Endodermal cell (in vitro differentiated cells): Measurements from ENCODE around the gene FGF22. TPM values are rescaled to one million over a fixed set of nuclear protein-coding genes. Genes with fewer than 3 reads are reported as not detected.

Source experiments
- DNase-seq: peaks from one replicate; pipeline ENCODE4 v3.0.0-alpha.2; 2017
- H3K27ac ChIP-seq: 2 replicates; pipeline ENCODE4 v1.5.1; 2013; ENCODE audit warnings: mild to moderate bottlenecking, low read depth, low read length, moderate library complexity
- H3K27me3 ChIP-seq: 2 replicates; pipeline ENCODE4 v1.6.1; 2013; ENCODE audit warnings: mild to moderate bottlenecking, low read length, moderate library complexity; ENCODE audit not compliant: insufficient read depth, control insufficient read depth, poor library complexity, severe bottlenecking
- H3K36me3 ChIP-seq: 2 replicates; pipeline ENCODE4 v1.7.0; 2013; ENCODE audit warnings: mild to moderate bottlenecking, low read length, moderate library complexity; ENCODE audit not compliant: control insufficient read depth, insufficient read depth
- H3K4me1 ChIP-seq: one replicate; pipeline ENCODE4 v1.7.0; 2013; ENCODE audit warnings: low read length; ENCODE audit not compliant: control insufficient read depth, insufficient read depth
- H3K4me3 ChIP-seq: 2 replicates; pipeline ENCODE4 v1.5.1; 2013; ENCODE audit warnings: mild to moderate bottlenecking, low read length, moderate library complexity
- H3K9ac ChIP-seq: 2 replicates; pipeline ENCODE4 v1.6.1; 2013; ENCODE audit warnings: mild to moderate bottlenecking, low read length, moderate library complexity; ENCODE audit not compliant: poor library complexity, severe bottlenecking; ENCODE audit errors: extremely low read depth
- H3K9me3 ChIP-seq: 2 replicates; pipeline ENCODE4 v1.6.1; 2013; ENCODE audit warnings: mild to moderate bottlenecking, low read length, moderate library complexity; ENCODE audit not compliant: control insufficient read depth
- H3K27ac Mint-ChIP-seq: 2 replicates; pipeline ENCODE4 v1.8.0; 2020; ENCODE audit warnings: mixed read lengths
- H3K27me3 Mint-ChIP-seq: 2 replicates; pipeline ENCODE4 v1.8.0; 2021; ENCODE audit warnings: mild to moderate bottlenecking, mixed read lengths; ENCODE audit not compliant: insufficient read depth
- H3K36me3 Mint-ChIP-seq: 2 replicates; pipeline ENCODE4 v1.8.0; 2020; ENCODE audit warnings: low read depth, mixed read lengths
- H3K4me1 Mint-ChIP-seq: 2 replicates; pipeline ENCODE4 v1.8.0; 2020; ENCODE audit warnings: mixed read lengths
- H3K4me3 Mint-ChIP-seq: 2 replicates; pipeline ENCODE4 v1.8.0; 2020; ENCODE audit warnings: mild to moderate bottlenecking, moderate library complexity, mixed read lengths
- H3K9me3 Mint-ChIP-seq: 2 replicates; pipeline ENCODE4 v1.8.0; 2020; ENCODE audit warnings: mild to moderate bottlenecking, mixed read lengths
- CTCF ChIP-seq: fragments of 200-600 bp; sonication (generic); conservative IDR thresholded peaks from 2 replicates; pipeline ENCODE4 v1.5.0; 2021; ENCODE audit warnings: antibody characterized with exemption, mild to moderate bottlenecking
- WGBS, 2 experiments: methylation state at CpG; one replicate each; pipeline versions ENCODE4 v1.1.5 to v1.1.7; 2013; ENCODE audit warnings: missing lambda C conversion rate in 2 of 2, mixed read lengths in 1 of 2; ENCODE audit not compliant: insufficient coverage in 1 of 2, insufficient read length in 1 of 2; 5-methylcytosine and 5-hydroxymethylcytosine counted together
- total RNA-seq, 2 donors: library from RNA; stranded (reverse); fragmentation: NEBNext Ultra II Directional in 1 of 2; extraction: Animal tissue kit (Norgen Biotek cat#: 25700) in 1 of 2; gene quantifications; 2 replicates in 1 of 2; 3 replicates in 1 of 2; pipeline ENCODE4 v1.2.1, GENCODE V29; 2021

Gene FGF22
- total RNA-seq, 2 donors from 2014 or later = 0.81 to 0.82 TPM

- no peak for DNase-seq
- Mint-ChIP-seq H3K27me3 (no peaks in the 10 kb centered on the region), H3K4me3 (no peak overlapping the region), H3K36me3 (peaks cover 24% of the 10 kb centered on the region), H3K9me3 (no peaks in the 10 kb centered on the region), H3K27ac (no peak overlapping the region), H3K4me1 (no peaks in the 10 kb centered on the region)
- WGBS, 2 experiments = 75 to 78% methylated on average over 19 to 36 of the region's 36 CpGs
- Histone ChIP-seq H3K4me3 (no peak overlapping the region), H3K27ac (no peak overlapping the region), H3K27me3 (no peaks in the 10 kb centered on the region), H3K9me3 (no peaks in the 10 kb centered on the region), H3K36me3 (peaks cover 3% of the 10 kb centered on the region), H3K4me1 (no peaks in the 10 kb centered on the region), H3K9ac (no peak overlapping the region)
- no peak for TF ChIP-seq CTCF
These were observed 28.7 kb upstream of the FGF22 start for GRCh38 chr19:610801-611480.

GRCh38 chr19:611481-611868, 28.2 kb upstream of the FGF22 start:
- H3K4me1 ChIP-seq = no peaks in the 10 kb centered on the region
- no peaks in the 10 kb centered on the region for H3K9me3 ChIP-seq
- no peak for TF ChIP-seq CTCF
- no peak for DNase-seq
- H3K4me3 Mint-ChIP-seq = no peak overlapping the region
- no peaks in the 10 kb centered on the region for H3K9me3 Mint-ChIP-seq
- no peaks in the 10 kb centered on the region for H3K27me3 Mint-ChIP-seq
- no peaks in the 10 kb centered on the region for H3K27me3 ChIP-seq
- peaks cover 3% of the 10 kb centered on the region for H3K36me3 ChIP-seq
- WGBS, 2 experiments = 90 to 92% methylated on average over 4 to 13 of the region's 13 CpGs
- H3K36me3 Mint-ChIP-seq = peaks cover 24% of the 10 kb centered on the region
- H3K27ac ChIP-seq = no peak overlapping the region
- no peak overlapping the region for H3K9ac ChIP-seq
- H3K4me3 ChIP-seq = no peak overlapping the region
- no peak overlapping the region for H3K27ac Mint-ChIP-seq
- H3K4me1 Mint-ChIP-seq = no peaks in the 10 kb centered on the region

GRCh38 chr19:612941-613340, 26.7 kb upstream of the FGF22 start:
- no peak for DNase-seq
- Histone ChIP-seq H3K4me3 (no peak overlapping the region), H3K9ac (no peak overlapping the region), H3K27me3 (no peaks in the 10 kb centered on the region), H3K9me3 (no peaks in the 10 kb centered on the region), H3K36me3 (peaks cover 3% of the 10 kb centered on the region), H3K4me1 (no peaks in the 10 kb centered on the region), H3K27ac (no peak overlapping the region)
- WGBS, 2 experiments = 95 to 96% methylated on average over 25 to 33 of the region's 33 CpGs
- H3K9me3 Mint-ChIP-seq = no peaks in the 10 kb centered on the region
- no peak overlapping the region for H3K27ac Mint-ChIP-seq
- H3K4me3 Mint-ChIP-seq = no peak overlapping the region
- TF ChIP-seq CTCF = no peak
- no peaks in the 10 kb centered on the region for H3K27me3 Mint-ChIP-seq
- H3K4me1 Mint-ChIP-seq = no peaks in the 10 kb centered on the region
- H3K36me3 Mint-ChIP-seq = peaks cover 29% of the 10 kb centered on the region
